ENCODE data around the gene SCN3A. TPM values are rescaled to one million over a fixed set of nuclear protein-coding genes. Genes with fewer than 3 reads are reported as not detected.

SCN3A gene
- total RNA-seq, 1 experiment from 2014 or later = not detected

DNA sequence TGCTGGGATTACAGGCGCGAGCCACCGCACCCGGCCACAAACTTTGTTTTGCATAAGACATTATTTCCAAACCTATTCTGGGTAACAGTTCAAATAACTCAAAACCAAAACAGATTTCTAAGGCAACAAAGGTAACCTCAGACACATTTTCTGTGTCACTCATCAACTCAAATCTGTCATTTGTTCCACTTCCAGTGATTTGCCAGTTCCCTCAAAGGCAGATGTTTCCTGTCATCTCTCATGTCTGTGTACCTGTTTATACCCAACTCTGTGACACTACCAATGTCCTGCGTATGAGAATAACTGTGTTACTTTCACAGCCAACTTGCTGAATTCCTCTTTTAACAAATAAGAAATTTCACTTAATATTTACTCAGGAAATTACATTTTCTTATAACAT, 54.4 kb downstream of the SCN3A start:
- BruUV-seq (replicated peaks) = no TSS peak
- in situ Hi-C loops (cut with HindIII; ENCODE audit: low pct_unique_long_range_greater_than_20kb, low sequenced_read_pairs) = no loop called here
- CTCF ChIA-PET = no interaction called here
- Histone ChIP-seq H3K4me3 (ENCODE audit: low read depth in 2 of 2, low read length in 2 of 2) (no peak overlapping the region), H3K4me1 (ENCODE audit: control insufficient read depth, insufficient read depth, low read length) (no peaks in the 10 kb centered on the region), H3K36me3 (ENCODE audit: control insufficient read depth, insufficient read depth, low read length) (no peaks in the 10 kb centered on the region), H3K27ac (ENCODE audit: low read length) (no peak overlapping the region), H3K27me3 (ENCODE audit: control insufficient read depth, insufficient read depth, low read length) (no peaks in the 10 kb centered on the region), H3K9me3 (ENCODE audit: control insufficient read depth, insufficient read depth, low read depth, low read length) (no peaks in the 10 kb centered on the region)
- POLR2A ChIA-PET = no interaction called here
- DNase-seq (ENCODE audit: low read depth, low spot score) = no peak
- intact Hi-C loops (cut with micrococcal nuclease; ENCODE audit: unreplicated experiment) = no loop called here
- no peak for ATAC-seq
- no peak for TF ChIP-seq REST (IDR thresholded peaks at IDR 0.05; ENCODE audit: insufficient read depth in 1 of 2, low read depth in 2 of 2, low read length in 1 of 2)
- TF ChIP-seq TCF7L2 (IDR thresholded peaks at IDR 0.05; ENCODE audit: low read depth, low read length) = no peak
- TF ChIP-seq SIN3A (IDR thresholded peaks at IDR 0.05; ENCODE audit: borderline replicate concordance, insufficient read depth, low read depth, low read length) = no peak
- TF ChIP-seq, protein P1, sequence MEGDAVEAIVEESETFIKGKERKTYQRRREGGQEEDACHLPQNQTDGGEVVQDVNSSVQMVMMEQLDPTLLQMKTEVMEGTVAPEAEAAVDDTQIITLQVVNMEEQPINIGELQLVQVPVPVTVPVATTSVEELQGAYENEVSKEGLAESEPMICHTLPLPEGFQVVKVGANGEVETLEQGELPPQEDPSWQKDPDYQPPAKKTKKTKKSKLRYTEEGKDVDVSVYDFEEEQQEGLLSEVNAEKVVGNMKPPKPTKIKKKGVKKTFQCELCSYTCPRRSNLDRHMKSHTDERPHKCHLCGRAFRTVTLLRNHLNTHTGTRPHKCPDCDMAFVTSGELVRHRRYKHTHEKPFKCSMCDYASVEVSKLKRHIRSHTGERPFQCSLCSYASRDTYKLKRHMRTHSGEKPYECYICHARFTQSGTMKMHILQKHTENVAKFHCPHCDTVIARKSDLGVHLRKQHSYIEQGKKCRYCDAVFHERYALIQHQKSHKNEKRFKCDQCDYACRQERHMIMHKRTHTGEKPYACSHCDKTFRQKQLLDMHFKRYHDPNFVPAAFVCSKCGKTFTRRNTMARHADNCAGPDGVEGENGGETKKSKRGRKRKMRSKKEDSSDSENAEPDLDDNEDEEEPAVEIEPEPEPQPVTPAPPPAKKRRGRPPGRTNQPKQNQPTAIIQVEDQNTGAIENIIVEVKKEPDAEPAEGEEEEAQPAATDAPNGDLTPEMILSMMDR (IDR thresholded peaks at IDR 0.05) = no peak

- Histone ChIP-seq H3K9me3 (ENCODE audit: control insufficient read depth, insufficient read depth, low read depth, low read length) (no peaks in the 10 kb centered on the region), H3K4me1 (ENCODE audit: control insufficient read depth, insufficient read depth, low read length) (no peaks in the 10 kb centered on the region), H3K27me3 (ENCODE audit: control insufficient read depth, insufficient read depth, low read length) (no peaks in the 10 kb centered on the region), H3K4me3 (ENCODE audit: low read depth in 2 of 2, low read length in 2 of 2) (no peak overlapping the region), H3K27ac (ENCODE audit: low read length) (no peak overlapping the region), H3K36me3 (ENCODE audit: control insufficient read depth, insufficient read depth, low read length) (no peaks in the 10 kb centered on the region)
- in situ Hi-C loops (cut with HindIII; ENCODE audit: low pct_unique_long_range_greater_than_20kb, low sequenced_read_pairs) = no loop called here
- intact Hi-C loops (cut with micrococcal nuclease; ENCODE audit: unreplicated experiment) = no loop called here
- DNase-seq (ENCODE audit: low read depth, low spot score) = no peak
- no peak for ATAC-seq
- no TSS peak for BruUV-seq (replicated peaks)
- CTCF ChIA-PET = no interaction called here
- TF ChIP-seq TCF7L2 (IDR thresholded peaks at IDR 0.05; ENCODE audit: low read depth, low read length) (no peak), REST (IDR thresholded peaks at IDR 0.05; ENCODE audit: insufficient read depth in 1 of 2, low read depth in 2 of 2, low read length in 1 of 2) (no peak)
- POLR2A ChIA-PET = no interaction called here
Measured at GRCh38 chr2:165147186-165148045, 56.4 kb downstream of the SCN3A start.
